PFSK-1 (cell line): Measurements from ENCODE around the gene TMEM82.

Experiments
- FOXP2 ChIP-seq: optimal IDR thresholded peaks from 2 replicates; pipeline ENCODE3; 2011; ENCODE audit warnings: borderline replicate concordance, control low read depth, inconsistent platforms; ENCODE audit not compliant: insufficient read depth; ENCODE audit errors: extremely low read length, extremely low read depth
- POLR2AphosphoS5 ChIP-seq: IDR thresholded peaks from 2 replicates; pipeline ENCODE4 v1.6.1; 2012; ENCODE audit warnings: low read depth, mild to moderate bottlenecking, control low read depth, low read length, moderate library complexity
- REST ChIP-seq, 2 experiments: IDR thresholded peaks; 2 replicates each; pipeline versions ENCODE4 v1.6.1 to v1.8.0; 2011 to 2012; ENCODE audit warnings: low read depth in 2 of 2, low read length in 2 of 2, control low read depth in 1 of 2, inconsistent platforms in 1 of 2, mild to moderate bottlenecking in 1 of 2, moderate library complexity in 1 of 2; ENCODE audit not compliant: insufficient read depth in 1 of 2
- SIN3A ChIP-seq: IDR thresholded peaks from 2 replicates; pipeline ENCODE4 v1.6.1; 2012; ENCODE audit warnings: mild to moderate bottlenecking, low read length, moderate library complexity, borderline replicate concordance; ENCODE audit not compliant: insufficient read depth
- TAF1 ChIP-seq: IDR thresholded peaks from 2 replicates; pipeline ENCODE4 v1.6.1; 2012; ENCODE audit warnings: low read length, control low read depth, borderline replicate concordance; ENCODE audit not compliant: insufficient read depth

- TF ChIP-seq TAF1 (no peak), REST (IDR thresholded peaks at IDR 0.05; ENCODE audit: insufficient read depth in 1 of 2, low read depth in 2 of 2, low read length in 2 of 2) (no peak), POLR2AphosphoS5 (no peak), FOXP2 (no peak), SIN3A (no peak)
Measured at GRCh38 chr1:15785683-15786082, 43.4 kb downstream of the TMEM82 start.
